T-helper 9 cell (primary cell): ENCODE data around the gene H2BK1.

Experiments
- DNase-seq: peaks from one replicate; pipeline ENCODE4 v3.0.0-alpha.2; 2020

H2BK1 gene

DNA sequence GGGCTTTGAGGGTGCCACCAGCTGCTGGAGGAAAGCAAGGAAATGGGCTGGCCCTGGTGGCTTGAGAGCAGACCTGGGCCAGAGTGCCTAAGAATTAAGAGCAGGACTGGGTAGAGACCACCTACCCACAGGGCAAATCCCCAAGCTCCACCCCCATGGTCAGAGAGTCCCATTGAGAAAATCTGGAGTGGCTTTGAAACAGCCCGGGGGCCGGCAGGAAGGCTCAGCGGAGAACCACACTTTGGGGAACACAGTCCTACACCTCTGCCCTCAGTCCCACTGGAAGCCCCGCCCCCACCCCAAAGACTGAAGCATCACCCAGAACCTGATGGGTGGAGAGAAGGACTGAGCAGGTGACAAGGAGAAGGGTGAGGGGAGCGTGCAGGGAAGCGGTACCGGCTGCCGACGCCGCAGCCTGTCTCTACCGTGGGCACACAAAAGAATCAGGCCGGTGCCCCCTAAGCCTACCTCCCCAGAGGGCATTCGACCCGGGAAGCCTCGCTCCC, 34.6 kb upstream of the H2BK1 start:
- DNase-seq, result no peak

DNA sequence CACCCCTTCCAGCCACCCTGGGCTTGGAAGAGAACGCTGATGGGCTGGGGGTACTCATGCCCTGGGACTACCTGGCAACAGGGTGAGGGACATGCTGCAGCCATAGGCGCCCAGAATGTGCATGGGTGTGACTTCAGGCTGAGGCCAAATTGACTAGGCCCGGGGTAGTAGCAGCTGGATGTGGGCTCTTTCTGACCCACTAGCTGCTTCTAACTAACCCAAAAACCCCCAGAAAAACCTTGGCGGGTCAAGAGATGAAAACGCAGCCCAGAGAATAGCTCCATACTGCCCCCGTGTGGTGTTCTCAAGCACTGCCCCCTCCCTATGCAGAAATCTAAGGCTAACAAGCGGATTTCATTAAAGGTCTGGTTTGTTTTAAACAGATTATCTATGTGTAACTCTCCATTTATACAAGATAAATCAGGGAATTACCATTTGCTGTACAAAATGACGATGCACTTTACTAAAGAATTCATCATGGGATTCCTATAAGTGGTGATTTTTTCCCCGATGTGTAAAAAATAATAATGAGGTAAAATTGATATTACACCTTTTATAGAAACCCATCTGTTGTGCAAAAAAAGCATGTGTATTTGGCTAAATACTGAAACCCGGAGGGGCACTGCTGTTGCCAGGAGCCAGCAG, 34.0 kb upstream of the H2BK1 start:
- DNase-seq, result peak; percentile 54

DNA sequence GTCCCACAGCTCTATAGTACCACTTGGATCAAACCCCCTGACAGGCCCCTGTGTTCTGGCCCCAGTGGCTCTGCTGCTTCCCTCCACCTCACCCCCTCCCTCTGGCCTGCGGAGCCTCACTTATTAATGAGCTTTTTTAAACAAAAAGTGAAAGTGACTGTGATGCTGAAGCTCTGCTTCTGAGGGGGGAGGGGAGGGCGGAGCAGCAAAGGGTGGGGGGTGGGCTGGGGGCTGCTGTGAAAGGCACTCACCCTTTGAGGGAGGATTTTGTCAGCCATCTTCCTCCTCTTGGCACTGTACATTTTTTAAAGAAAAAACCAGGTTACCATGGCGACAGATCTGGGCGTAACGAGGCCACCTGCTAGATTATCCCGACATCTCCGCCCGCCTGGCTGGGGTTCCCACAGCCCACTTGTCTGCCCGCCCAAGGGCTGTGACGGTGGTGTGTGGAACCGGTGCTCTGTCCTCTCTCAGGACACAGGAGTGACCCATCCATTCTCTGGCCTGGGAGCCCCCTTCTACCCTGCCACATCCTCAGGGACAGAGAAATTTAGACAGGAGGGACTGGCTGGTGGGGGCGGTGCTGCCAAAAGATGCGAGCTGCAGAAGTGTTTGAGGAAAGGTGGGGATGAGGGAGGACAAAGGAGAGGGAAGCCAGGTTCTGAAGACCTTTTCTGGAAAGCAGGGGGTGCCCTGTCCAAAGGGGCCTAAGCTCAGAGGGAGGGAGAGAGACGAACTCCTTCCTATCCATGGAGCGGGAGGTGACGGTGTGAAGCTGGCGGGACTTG, 33.3 kb upstream of the H2BK1 start:
- peak; percentile 46 for DNase-seq

DNA sequence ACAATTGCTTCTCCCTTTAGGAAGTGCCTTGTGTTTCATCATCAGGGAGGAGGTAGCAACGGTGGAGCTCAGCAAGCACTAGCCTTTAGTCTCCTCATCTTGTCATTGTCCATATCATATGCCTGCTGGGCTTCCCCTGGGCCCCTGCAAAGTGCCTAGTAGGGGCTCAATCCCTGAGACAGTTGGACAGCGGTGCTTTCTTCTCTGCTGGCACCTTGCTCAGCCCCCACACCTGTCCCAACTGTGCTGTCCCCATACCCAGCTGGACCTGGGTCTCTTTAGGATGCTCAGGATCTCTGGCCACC, 32.7 kb upstream of the H2BK1 start:
- no peak for DNase-seq

DNA sequence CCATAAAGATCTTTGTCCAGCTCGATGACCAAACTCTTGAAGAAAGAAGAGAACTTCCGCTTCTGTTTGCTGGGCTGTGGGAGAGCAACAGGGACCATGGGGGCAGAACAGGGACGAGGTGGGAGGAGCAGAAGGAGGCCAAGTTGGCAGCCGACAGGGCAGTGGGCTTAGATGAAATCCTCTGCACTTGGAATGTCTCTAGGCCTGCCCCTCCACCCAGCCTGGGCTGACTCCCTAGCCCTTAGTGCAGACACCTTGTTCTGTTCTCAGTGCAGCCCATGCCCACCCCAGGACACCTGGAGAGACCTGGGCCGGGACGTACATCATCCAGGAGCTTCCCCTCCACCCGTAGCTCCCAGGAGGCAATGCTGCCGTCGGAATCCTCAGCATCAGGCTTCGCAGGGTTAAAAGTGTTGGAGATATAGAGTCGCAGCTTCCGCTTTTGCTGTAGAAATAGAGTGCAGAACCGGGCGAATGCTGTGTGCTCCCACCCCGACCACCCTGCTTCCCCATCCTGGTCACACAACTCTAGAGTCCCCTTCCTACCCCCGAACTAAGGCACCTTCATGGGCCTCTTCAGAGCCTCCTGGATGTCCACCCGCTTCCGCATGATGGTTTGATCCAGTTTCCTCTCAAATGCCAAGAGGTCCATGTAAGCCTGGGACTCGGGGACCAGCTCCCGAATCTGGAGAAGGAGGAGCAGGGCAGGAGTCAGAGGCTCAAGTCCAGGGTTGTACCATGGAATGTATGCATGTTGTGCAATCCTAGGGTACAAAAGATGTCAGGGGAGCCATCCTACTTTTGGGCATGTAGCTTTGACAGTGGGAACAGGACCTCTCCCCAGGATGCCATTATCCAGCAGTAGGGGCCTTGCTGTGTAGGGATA, 32.1 kb upstream of the H2BK1 start:
- no peak for DNase-seq

DNA sequence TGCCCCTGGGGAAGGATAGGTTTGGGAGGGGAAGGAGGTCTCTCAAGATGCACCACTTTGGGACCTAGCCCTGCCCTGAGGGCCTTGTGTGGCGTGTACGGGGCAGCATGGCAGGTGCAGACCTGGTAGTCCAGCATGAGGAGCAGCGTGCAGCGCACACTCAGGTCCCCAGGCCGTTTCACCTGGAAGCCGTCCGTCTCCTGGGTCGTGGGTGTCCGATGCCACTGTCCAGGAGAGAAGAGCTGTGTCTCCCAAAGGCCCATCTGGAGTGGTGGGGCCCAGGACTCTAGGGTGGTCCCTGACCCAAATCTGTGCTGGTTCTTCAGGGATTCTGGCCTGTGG, 31.4 kb upstream of the H2BK1 start:
- DNase-seq, result no peak

DNA sequence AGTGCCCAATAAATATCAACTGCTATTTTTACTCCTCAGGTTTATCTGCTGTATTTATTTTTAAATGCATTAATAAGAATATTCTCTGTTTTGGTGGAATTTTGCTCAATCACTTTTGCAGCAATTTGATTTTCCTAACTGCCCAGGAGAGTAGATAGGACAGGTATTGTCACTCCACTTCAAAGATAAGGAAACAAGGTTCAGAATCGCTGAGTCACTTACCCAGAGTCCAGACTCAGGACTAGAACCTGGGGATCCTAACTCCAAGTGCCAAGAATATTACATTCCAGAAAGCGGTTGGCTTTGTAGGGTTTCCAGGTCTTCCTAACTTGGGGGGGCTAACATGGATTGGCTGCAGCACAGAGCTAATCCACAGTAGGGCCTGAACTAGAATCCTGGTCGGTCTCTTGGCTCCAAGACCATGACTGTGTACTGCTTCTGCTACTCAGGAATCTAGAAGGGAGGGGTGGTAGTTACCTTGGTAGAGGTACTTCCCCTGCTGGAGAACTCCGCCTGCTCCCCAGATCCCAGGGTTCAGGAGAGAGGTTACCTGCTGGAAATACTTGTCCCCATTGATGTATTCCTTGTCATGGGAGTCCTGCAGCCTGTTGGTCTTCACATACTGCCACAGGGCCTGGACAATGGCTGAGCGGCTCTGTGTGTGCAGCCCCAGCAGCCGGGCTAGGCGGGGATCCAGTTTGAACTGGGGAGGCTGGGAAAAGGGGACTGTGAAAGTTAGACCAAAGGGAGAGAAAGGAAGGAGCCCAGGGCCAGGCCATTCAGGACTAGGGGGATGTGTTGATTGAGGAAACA, 30.9 kb upstream of the H2BK1 start:
- DNase-seq, result no peak

DNA sequence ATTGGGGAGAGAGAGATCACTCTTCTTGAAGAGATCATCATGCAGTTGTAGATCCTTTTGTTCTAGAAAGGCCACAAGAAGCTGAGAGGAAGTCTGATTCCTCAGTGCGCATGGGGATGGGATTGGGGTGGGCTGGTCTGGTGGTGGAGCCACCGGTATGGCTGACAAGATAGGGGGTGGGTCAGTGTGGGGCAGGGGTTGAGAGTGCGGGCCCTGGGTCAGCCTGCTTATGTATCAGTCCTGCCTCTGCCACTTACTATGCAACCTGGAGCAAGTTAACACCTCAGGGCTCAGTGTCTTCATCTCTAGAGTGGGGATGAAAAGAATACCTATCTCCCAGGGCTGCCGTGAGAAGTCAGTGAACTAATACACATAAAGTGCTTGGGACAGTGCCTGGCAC, 30.2 kb upstream of the H2BK1 start:
- DNase-seq, result no peak

DNA sequence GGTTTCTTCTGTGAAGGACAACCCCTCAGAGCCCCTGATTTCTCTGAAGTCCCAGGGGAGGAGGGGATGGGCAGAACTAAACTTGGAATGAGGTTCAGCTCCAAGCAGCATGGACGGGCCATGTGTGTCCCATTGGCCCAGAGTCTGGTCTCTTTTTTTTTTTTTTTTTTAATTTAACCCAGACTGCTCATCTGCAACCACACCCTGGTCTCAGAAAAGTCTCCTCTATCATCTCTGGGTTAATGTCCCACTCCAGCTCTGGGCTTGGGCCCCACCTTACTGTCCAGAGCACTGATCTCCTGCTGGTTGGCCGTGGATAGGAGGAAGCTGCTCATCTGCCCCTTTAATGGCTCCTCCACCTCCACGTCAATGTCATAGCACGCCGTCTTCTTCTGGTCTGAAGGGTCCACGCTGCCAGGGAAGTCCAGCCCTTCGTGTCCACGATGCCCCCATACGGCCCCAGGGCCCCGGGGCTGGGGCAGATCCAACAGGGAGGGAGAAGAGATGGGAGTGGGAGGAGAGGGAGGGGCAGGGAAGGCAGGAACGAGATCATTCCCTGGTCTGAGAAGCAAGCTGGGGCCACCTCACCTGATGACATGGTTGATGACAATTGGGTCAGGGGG, 29.7 kb upstream of the H2BK1 start:
- no peak for DNase-seq

DNA sequence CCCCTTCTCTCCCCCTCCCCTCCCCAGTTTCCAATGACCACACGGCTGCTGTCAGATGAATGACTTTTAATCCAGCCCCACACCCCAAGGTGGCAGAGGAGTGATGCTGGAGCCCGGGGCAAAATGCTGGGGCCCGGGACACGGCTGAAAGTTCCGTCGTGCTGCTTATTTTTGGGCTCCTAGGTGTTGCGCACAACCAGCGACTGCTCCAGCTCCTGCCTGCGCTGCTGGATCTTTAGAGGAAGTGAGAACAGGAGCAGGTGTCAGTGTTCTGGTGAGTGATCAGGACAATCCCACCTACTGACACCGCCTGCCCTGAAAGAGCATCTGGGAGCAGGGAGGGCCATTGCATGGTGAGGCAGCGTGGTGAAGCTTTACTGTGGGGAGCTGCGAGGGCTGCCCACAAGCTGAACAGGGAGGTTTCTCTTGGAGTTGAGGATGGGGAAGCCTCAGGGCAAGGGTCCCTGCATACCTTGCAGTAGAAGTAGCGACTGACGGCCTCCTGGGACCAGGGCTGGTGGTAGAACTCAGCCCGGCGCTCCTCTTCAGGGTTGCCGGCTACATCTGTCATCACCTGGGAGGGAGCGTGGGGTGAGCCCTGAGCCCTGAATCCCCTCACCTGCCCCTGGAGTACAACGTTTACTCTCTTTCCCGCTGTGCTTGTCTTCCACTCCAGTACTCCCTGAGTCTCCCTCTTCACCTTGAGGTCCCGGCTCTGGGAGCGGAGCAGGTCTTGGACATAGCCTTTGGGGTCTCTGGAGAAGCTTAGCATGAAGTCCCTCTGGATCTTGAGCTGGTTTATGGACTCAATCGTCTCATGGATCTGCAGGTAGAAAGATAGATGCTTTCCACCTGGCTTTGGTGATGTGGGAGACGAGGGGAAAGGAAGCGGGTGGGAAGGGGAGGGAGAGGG, 28.9 kb upstream of the H2BK1 start:
- DNase-seq, result no peak

DNA sequence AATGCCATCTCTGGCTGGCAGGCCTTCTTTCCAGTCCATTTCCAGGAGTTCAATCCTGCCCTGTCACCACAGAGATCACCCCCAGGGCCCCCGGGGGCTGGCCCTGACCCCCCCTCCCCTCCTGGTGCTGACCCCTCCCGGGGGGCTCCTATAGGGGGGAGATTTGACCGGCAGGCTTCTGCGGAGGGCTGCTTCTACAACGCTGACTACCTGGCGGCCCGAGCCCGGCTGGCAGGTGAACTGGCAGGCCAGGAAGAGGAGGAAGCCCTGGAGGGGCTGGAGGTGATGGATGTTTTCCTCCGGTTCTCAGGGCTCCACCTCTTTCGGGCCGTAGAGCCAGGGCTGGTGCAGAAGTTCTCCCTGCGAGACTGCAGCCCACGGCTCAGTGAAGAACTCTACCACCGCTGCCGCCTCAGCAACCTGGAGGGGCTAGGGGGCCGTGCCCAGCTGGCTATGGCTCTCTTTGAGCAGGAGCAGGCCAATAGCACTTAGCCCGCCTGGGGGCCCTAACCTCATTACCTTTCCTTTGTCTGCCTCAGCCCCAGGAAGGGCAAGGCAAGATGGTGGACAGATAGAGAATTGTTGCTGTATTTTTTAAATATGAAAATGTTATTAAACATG, 28.0 kb upstream of the H2BK1 start:
- DNase-seq, result no peak

DNA sequence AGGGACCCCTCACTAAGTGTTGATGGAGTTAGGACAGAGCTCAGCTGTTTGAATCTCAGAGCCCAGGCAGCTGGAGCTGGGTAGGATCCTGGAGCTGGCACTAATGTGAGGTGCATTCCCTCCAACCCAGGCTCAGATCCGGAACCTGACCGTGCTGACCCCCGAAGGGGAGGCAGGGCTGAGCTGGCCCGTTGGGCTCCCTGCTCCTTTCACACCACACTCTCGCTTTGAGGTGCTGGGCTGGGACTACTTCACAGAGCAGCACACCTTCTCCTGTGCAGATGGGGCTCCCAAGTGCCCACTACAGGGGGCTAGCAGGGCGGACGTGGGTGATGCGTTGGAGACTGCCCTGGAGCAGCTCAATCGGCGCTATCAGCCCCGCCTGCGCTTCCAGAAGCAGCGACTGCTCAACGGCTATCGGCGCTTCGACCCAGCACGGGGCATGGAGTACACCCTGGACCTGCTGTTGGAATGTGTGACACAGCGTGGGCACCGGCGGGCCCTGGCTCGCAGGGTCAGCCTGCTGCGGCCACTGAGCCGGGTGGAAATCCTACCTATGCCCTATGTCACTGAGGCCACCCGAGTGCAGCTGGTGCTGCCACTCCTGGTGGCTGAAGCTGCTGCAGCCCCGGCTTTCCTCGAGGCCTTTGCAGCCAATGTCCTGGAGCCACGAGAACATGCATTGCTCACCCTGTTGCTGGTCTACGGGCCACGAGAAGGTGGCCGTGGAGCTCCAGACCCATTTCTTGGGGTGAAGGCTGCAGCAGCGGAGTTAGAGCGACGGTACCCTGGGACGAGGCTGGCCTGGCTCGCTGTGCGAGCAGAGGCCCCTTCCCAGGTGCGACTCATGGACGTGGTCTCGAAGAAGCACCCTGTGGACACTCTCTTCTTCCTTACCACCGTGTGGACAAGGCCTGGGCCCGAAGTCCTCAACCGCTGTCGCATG, 27.2 kb upstream of the H2BK1 start:
- no peak for DNase-seq

DNA sequence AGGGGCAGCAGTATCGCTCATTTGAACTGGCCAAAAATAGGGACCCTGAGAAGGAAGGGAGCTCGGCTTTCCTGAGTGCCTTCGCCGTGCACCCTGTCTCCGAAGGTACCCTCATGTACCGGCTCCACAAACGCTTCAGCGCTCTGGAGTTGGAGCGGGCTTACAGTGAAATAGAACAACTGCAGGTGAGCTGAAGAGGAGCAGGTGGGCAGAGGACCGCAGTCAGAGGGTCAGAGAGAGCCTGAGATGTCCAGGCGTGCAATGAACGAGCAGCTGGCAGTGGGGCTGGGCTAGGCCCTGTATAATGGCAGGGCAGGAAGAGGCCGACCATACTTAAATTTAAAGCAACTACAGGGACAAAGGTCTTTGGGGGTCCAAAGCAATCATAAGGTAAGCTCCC, 26.1 kb upstream of the H2BK1 start:
- DNase-seq, result no peak

DNA sequence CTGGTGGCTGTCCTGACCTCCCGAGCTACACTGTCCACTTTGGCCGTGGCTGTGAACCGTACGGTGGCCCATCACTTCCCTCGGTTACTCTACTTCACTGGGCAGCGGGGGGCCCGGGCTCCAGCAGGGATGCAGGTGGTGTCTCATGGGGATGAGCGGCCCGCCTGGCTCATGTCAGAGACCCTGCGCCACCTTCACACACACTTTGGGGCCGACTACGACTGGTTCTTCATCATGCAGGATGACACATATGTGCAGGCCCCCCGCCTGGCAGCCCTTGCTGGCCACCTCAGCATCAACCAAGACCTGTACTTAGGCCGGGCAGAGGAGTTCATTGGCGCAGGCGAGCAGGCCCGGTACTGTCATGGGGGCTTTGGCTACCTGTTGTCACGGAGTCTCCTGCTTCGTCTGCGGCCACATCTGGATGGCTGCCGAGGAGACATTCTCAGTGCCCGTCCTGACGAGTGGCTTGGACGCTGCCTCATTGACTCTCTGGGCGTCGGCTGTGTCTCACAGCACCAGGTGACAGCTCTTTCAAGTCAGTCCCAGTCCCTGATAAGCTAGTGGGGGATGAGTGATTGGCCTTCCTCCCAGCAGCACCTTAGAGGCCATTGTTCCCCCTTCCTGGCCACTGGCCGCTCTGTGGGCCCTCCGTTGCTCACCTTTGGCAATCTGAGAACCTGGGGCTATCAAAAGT, 25.0 kb upstream of the H2BK1 start:
- no peak for DNase-seq

DNA sequence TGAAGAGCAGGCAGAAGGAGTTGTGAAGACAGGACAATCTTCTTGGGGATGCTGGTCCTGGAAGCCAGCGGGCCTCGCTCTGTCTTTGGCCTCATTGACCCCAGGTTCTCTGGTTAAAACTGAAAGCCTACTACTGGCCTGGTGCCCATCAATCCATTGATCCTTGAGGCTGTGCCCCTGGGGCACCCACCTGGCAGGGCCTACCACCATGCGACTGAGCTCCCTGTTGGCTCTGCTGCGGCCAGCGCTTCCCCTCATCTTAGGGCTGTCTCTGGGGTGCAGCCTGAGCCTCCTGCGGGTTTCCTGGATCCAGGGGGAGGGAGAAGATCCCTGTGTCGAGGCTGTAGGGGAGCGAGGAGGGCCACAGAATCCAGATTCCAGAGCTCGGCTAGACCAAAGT, 23.5 kb upstream of the H2BK1 start:
- DNase-seq, result no peak

DNA sequence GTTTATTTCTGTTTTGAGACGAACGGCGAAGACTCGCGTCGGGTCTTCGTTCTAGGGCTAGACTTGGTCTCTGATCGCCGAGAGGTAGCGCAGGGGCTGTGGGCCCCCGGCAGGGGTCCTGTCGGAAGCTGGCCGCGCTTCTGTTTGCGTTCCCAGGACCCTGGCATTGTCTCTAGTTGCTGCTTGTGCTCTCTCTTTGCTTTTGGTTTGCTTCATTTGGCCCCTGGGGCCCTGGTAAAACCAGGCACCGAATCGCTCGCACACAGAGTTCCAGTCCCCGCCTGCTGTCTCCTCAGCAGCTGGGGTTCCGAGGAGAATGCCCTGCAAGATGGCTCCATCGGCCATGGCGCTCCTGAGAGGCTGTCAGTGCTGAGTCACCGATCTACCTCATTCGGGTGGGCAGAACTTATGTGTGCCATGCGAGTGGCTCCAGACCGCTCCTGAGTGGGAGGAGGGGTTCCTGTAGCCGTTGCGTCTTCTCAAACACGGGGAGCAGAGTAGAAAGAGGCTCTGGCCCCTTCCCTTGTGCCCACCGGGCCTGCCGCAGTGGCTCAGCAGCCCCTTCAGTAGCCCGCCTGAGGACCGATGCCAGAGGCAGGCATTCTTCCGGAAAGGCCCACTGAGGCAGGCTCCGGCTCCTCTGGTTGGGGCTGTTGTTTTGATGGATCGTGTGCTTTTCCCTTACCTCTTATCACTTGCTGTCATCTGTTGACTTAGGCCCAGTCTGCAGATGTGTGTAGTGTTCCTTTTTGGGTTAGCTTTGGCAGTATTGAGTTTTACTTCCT, 22.8 kb upstream of the H2BK1 start:
- DNase-seq, result peak; percentile 54

DNA sequence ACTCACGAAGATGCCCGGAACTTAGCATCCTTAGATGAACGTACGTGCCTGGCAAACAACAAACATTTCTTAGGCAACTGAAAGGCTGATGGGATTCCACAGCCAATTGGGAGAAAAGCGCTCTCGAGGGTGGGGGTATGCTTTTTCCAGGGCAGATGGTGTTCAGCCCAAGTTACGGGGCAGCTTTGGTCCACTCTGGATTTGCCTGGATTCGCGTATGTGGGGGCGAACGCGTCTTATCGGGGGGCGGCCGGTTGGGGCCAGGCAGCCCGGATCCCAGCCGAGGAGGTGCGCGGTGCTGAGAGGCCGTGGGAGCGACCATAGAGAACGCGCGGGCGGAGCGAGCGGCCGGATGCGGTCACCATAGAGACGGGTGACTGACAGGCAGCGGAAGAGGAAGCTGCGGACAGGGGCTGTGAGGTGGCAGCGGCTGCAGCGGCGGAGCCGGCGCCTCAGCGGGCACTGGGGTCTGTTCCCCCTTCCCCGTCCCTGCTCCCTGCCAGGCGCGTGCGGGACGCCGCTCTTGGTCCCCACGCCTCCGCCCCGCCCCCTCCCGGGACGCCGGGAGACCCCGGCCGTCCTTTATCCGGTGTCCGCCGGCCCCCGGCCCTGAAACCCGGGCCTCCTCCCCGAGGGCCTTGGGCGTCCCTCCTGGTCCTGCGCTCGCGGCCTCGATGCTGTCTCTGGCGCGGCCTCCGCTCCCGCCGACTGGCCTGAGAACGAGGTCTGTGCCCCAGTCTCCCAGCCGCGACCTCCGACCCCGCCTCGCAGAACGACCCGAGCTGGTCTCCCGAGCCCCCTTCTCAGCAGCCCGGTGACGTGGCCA, 22.0 kb upstream of the H2BK1 start, which contains the start of gene CHPF2:
Gene CHPF2 (plus strand): TSS at position 393 of the 826 bp plus-strand sequence. CDS start 1,529 bp downstream, outside the sequence.
- DNase-seq, result peak; percentile 84
